GM18508 (cell line): Measurements from ENCODE around the gene PPP2R3B.
"Not testable (repeated sequence)": the region's sequence is repeated elsewhere in the genome, so short reads cannot be mapped to it uniquely, and the experiment has no call there.

Experiments
- ATAC-seq: cut with Tn5 transposase; IDR thresholded peaks from one replicate; pipeline ENCODE4 v1.9.1; 2021; ENCODE audit warnings: moderate number of reproducible peaks; ENCODE audit not compliant: insufficient read depth, unreplicated experiment

Gene PPP2R3B

GRCh38 chrX:308821-309520 lies 77.7 kb downstream of the PPP2R3B start:
- no peak for ATAC-seq

DNA sequence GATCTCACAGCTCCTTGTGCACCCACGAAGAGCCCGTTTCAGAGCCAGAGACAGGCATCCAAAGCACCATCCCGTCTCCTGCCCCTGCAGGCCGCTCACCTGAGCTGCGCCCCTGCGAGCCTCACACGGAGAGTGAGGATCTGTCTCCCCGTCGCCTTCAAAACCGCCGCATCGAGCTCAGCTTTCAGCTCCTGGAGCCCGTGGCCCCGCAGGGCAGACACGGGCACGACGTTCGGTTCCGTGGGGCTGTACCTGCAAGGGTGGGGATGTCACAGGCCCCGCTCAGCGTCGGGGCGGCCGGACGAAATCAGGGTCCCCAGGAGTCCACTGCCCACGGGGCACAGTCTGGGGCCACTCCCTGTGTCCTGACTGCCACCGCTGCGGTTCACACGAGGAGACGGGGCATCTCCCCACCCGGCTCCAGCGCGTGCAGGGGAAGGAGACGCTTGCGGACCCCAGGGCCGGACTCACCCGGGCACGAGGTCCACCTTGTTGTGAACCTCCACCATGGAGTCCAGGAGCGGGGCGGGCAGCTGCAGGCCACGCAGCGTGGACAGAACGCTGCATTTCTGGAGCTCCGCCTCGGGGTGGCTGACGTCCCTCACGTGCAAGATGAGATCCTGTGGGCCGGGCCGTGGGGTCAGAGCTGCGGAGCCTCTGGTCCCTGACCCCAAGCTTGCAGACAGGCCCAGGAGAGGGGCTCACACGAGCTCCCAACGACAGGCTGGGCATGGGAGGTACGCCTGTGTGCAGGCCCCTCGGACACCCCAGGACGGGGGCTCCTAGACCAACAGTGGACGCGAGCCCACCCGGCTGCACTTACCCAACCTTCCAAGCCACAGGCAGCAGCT lies 79.2 kb downstream of the PPP2R3B start:
- ATAC-seq, result no peak

- not testable (repeated sequence) for ATAC-seq
Observed at GRCh38 chrX:306614-307251, 80.0 kb downstream of the PPP2R3B start.

- not testable (repeated sequence) for ATAC-seq
Observed at GRCh38 chrX:305781-306613, 80.7 kb downstream of the PPP2R3B start.

GRCh38 chrX:302975-303374 lies 83.7 kb downstream of the PPP2R3B start:
- ATAC-seq, result no peak

DNA sequence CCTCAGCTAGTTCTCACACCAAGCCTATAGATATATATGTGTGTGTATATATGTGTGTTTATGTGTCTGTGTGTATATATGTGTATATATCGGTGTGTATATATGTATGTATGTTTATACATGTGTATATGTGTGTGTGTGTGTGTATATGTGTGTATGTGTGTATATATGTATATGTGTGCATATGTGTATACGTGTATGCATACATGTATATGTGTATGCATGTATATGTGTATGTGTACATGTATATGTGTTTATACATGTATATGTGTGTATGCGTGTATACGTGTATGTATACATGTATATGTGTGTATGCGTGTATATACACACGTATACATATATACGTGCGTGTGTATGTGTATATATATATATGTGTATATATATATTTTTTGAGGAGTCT lies 86.4 kb downstream of the PPP2R3B start:
- ATAC-seq, result no peak

GRCh38 chrX:298993-299392 lies 87.7 kb downstream of the PPP2R3B start:
- ATAC-seq, result no peak

GRCh38 chrX:295136-295535 lies 91.6 kb downstream of the PPP2R3B start:
- no peak for ATAC-seq

GRCh38 chrX:292900-293897 lies 93.5 kb downstream of the PPP2R3B start:
- no peak for ATAC-seq

GRCh38 chrX:291411-291901 lies 95.3 kb downstream of the PPP2R3B start:
- ATAC-seq, result no peak

GRCh38 chrX:290476-291166 lies 96.1 kb downstream of the PPP2R3B start:
- no peak for ATAC-seq

DNA sequence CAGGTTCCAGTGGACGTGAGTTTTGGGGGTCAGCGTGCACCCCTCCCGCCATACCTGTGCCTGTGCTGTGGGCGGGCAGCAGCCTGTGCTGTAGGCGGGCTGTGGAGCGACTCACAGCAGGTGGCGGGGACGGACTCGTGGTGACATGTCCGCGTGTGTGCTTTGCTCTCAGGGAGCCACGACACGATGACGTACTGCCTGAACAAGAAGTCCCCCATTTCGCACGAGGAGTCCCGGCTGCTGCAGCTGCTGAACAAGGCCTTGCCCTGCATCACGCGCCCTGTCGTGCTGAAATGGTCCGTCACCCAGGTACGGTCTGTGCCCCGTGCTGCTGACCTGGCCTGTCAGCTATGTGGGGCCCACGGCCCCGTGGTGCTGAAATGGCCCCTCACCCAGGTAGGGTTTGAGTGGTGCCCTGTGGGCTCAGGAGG lies 98.1 kb downstream of the PPP2R3B start:
- ATAC-seq, result no peak

GRCh38 chrX:287670-288069 lies 99.0 kb downstream of the PPP2R3B start:
- ATAC-seq, result no peak

DNA sequence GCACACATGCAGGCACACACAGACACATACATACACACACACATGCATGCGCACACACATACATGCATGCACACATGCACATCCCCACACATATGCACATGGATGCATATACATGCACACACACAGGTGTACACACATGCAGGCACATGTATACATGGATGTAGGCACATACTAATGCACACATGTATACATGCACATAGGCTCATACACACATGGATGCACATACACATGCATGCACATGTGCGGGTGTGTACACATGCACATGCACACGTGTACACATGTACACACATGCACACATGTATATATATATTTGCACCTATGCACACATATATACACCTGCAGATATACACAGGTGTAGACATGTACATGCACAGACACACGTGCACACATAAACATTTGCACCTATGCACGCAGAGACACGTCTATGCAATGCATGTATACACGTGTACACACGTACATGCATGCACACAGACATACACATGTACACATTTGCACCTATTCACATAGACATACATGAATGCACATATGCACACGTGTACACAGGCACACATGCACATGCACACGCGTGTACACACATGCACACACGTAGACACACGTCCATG lies 101.5 kb downstream of the PPP2R3B start:
- no peak for ATAC-seq
